Activated gamma-delta T cell (primary cell): ENCODE measurements around the gene TMUB1.

Experiments
- DNase-seq: peaks from one replicate; lab custom pipeline; 2025; lab: John Stamatoyannopoulos, UW
- total RNA-seq, 2 donors: gene quantifications; one replicate each; lab custom pipeline; 2026; lab: John Stamatoyannopoulos, UW

The TMUB1 gene
- total RNA-seq: 27.1 to 28.2 reads per million in 2 donors

DNA sequence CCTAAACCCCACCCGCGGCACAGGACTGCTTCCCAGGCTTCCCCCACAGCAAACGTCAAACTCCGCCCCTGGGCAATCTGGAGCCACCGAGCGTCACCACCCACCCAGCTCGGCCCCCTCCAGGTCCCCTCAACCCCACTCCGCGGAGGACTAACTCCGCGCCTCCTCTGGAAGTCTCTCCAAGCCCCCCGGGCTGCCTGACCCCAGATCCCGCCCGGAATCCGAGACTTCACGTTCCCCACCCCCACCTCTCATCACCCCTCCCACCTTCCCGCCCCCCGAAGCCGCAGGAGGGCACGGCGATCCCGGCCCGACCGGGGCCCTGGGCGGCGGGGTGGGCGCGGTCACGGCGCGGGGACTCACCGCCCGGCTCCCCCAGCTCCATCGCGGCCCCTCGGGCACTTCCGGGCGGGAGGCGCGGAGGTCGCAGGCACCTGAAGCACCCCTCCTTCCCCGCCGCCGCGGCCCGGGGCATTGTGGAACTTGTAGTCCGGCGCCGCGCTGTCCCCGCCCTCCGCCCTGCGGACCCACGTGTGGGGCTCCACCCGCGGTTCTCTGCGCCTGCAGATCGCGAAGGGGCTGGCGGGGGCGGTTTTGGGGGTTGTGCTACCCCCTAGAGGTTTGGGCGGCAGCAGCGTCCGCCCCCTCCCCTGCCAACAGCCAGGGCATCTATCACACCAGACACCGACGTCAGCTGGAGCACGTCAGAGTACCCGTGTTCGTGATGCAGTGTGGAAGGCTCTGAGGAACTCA, at the start of gene TMUB1:
Gene TMUB1 (minus strand): TSS at position 423 of the 753 bp plus-strand sequence. CDS start 930 bp downstream, outside the sequence.
- peak; percentile 92 for DNase-seq

GRCh38 chr7:151132461-151133205, 49.3 kb upstream of the TMUB1 start:
- DNase-seq: no peak

DNA sequence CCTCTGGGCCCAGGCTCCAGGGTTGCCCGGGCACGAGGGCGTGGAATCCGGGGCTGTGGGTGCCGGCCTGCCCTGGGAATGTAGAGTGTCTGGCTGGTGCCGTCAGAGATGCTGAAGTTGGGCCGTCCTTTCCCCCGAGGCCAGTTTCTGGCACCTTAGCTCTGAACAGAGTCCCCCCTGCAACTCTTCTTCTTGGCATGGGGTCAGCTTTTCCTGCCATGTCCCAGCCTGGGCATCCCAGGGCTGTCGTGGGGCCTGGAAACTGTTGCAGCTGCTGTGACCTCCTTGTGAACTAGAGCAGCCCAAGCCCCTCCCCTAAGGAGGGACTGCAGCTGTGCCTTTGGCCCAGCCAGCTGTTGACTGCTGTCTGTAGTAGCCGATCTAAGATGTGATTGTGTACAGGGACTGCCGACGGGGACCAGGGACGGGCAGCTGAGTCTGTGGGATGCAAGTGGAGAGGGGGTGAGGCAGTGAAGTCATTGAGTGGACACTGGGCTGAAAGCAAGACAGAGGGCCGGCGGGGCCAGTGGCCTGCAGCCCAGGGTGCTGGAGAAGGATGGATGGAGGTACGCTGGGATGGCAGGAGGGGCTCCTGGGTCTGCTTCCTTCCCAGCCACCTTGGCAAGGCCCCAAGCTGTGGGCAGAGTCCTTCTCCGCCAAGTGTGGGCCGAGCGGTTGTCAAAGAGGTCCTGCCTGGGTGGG, 48.5 kb upstream of the TMUB1 start:
- DNase-seq: no peak

DNA sequence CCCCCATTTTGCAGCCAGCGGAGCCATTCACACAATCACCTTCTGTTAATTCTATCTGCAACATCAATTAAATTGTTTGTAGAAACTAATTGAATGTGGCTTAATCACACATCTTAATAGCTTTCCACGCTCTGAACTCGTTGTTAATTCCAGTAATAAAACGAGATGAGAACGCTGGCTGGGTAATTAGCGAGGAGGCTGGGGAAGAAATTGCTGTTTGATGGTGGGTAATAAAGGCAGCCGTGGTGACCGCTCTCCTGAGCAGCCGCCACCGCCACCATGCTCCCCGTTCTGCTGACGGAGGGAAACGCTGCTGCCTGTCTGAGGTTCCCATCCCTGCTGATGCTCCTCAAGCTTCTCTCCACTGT, 47.9 kb upstream of the TMUB1 start:
- DNase-seq: no peak

DNA sequence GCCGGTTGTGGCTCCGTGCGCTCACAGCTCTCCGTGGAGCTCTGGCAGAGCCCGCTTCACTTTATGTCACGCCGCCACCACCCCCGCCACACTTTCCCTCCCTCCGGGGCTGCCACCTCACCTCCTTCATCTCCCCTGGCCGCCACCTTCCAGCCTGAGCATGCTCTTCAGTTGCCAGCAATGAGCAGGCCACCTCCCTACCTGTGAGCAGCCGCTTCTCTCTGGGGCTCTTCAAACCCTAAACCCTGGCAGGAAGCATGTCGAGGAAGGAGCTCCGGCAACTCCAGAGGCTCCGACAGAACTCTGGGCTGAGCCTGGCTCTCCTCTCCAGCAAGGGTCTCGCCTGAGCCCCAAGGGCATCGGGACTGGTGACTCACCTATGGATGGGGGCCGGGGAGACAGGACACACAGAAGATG, 47.5 kb upstream of the TMUB1 start:
- DNase-seq: no peak

- no peak for DNase-seq
Observed at GRCh38 chr7:151129960-151130591, 46.8 kb upstream of the TMUB1 start.

GRCh38 chr7:151129117-151129959, 46.0 kb upstream of the TMUB1 start:
- no peak for DNase-seq

DNA sequence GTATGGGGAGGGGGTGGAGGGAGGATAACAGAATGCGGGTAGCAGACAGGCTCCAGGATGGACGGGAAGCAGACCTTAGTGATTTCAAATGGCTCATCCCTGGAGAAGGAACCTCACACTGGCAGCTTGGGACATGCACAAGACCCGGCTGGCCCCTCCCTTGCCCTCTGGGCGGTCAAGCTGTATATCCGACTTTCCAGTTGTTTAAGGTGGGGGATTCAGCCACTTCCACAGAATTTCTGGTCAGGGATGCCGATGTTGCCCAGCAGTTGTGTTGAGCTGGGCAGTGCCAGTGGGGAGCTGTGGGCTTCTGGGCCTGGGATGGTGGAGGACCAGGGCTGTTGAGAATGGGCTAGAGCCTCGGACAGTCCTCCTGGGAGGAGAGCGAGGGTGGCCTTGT, 45.4 kb upstream of the TMUB1 start:
- no peak for DNase-seq

DNA sequence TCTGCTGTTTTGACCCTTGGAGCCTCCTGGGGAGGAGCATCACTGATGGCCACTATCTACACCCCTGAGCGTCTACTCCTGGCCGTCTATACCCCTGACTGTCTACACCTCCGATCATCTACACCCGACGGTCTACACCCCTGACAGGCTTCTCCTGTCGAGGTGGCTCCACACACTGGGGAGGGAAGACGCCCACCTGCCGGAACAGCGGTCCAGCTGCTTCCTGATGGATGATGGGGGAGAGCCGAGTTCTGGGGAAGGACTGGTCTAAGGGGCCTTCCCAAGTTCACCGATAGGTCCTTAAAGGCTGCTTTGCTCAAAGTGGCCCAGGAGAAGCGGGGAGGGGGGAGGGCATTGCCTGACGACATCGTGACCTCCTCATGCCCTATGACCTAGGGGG, 44.9 kb upstream of the TMUB1 start:
- DNase-seq: no peak

- DNase-seq: no peak
Observed at GRCh38 chr7:151126491-151127137, 43.3 kb upstream of the TMUB1 start.

DNA sequence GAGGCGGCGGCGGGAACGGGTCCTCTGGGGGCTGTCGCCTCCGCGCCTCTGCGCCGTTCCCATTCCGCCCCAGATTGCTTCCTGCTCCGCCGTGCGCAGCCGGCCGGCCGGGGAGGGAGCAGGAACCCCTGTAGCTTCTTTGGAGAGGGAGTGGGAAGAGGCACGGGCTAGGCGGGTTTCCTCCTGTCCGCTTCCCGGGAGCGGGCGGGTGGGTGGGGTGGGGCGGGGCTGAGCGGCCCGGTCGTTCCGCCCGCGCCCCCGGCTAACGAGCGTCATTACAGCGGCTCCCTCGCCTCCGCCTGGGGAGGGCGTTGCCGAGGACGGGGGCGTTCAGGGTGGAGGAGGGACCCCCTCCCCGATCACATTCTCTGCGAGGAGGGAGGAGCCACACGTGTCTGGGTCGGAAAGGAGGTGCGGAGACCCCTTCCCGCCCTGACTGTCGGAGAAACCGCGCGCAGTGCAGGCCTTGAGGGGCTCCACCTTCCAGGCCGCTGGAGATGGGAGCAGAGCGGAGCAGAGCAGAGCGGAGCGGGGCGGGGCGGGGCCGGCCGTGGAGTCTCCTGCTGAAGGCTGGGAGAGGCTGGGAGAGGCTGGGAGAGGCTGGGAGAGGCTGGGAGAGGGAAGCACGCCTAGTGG, 42.7 kb upstream of the TMUB1 start:
- DNase-seq: no peak

DNA sequence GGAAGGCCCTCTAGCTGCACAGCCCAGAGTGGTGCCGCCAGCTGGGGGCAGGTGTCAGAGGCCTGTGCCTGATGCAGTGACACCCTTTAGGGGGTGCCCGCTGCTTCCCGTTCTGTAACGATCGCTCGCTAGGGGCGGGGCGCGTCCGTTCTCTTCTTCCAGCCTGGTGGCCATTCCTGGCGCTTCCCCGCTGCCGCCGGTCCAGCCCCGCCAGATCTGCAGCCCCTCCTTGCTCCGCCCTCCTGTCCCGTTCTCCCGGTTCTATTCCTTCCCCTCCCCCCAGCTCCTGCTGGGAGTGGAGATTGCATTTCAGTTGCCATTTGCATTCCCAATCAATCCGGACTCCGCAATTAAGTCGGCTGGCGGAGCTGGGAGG, 42.2 kb upstream of the TMUB1 start:
- no peak for DNase-seq

- no peak for DNase-seq
Observed at GRCh38 chr7:151124899-151125399, 41.7 kb upstream of the TMUB1 start.

- DNase-seq: no peak
Observed at GRCh38 chr7:151124481-151124880, 41.2 kb upstream of the TMUB1 start.

GRCh38 chr7:151123822-151124464, 40.6 kb upstream of the TMUB1 start:
- no peak for DNase-seq

DNA sequence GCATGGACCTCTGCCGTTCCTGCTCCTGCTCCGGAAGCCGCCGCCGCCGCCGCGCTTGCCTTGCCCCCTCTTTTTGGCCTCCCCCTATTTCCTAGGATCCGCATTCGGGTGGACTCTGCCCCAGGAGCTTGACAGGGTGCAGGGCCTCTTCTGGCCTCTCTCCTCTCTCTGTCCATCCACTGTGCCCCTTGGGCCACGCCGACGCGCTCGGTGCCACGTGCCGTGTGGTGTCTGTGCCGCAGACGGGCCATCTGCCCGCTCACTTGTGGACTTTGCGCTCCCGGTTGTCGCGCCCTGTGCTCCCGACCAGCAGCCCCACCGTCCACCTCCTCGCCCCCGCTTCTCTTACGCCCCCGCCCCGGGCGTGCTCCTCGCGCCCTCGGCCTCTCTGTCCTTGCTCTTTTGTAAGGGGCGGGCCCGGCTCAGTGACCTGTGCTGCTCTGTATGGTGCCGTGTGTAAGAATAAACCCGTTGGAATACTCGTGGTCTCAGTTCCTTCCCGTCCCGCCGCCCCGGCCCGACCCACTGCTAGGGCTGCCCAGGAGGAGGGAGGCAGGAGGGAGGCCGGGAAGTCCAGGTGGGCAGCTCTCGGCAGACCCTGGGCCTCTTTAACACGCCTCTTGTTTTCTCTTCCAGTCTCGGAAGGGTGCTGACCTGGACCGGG, 40.0 kb upstream of the TMUB1 start:
- no peak for DNase-seq

- DNase-seq: no peak
Observed at GRCh38 chr7:151122796-151123157, 39.5 kb upstream of the TMUB1 start.

DNA sequence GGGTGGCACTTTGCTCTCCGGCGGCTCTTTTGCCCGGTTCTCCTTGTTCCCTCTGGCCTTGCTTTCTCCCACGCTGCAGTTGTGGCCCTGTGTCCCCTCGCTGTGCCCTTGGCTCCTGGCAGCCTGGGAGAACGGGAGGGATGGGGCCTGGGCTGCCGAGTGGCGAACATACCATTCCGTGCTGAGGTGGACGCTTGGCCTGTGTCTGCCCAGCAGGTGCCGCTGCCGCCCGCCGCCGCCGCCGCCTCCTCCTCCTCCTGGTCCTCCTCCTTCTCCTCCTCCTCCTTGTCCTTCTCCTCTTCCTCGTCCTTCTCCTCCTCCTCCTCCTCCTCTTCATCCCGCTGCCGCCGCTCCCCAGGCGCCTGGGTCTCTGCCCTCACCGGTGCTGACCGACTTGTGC, 39.0 kb upstream of the TMUB1 start:
- no peak for DNase-seq
